NCI-H69 (cell line): ENCODE data around the gene PITPNM2.

ENCODE experiments used
- DNase-seq: peaks from one replicate; lab custom pipeline; 2025; lab: John Stamatoyannopoulos, UW

The PITPNM2 gene

GRCh38 chr12:123143736-123144461, 7.0 kb downstream of the PITPNM2 start:
- DNase-seq: no peak

- peak; percentile 87 for DNase-seq
These were observed 7.8 kb downstream of the PITPNM2 start for GRCh38 chr12:123142921-123143735.

GRCh38 chr12:123142518-123142840, 8.4 kb downstream of the PITPNM2 start:
- no peak for DNase-seq

GRCh38 chr12:123141615-123142517, 9.0 kb downstream of the PITPNM2 start:
- no peak for DNase-seq

- DNase-seq: peak; percentile 25
These were observed 9.9 kb downstream of the PITPNM2 start for GRCh38 chr12:123140676-123141614.

- DNase-seq: peak; percentile 91
These were observed 10.8 kb downstream of the PITPNM2 start for GRCh38 chr12:123139926-123140675.

- no peak for DNase-seq
These were observed 15.2 kb downstream of the PITPNM2 start for GRCh38 chr12:123135688-123136087.

GRCh38 chr12:123134826-123135225, 16.1 kb downstream of the PITPNM2 start:
- DNase-seq: peak; percentile 38

GRCh38 chr12:123134271-123134671, 16.6 kb downstream of the PITPNM2 start:
- DNase-seq: peak; percentile 52

- no peak for DNase-seq
These were observed 17.2 kb downstream of the PITPNM2 start for GRCh38 chr12:123133701-123134100.

GRCh38 chr12:123132951-123133619, 17.8 kb downstream of the PITPNM2 start:
- DNase-seq: peak; percentile 53

GRCh38 chr12:123131879-123132402, 18.9 kb downstream of the PITPNM2 start:
- DNase-seq: peak; percentile 99

- peak; percentile 90 for DNase-seq
These were observed 19.5 kb downstream of the PITPNM2 start for GRCh38 chr12:123131291-123131832.

- no peak for DNase-seq
These were observed 21.3 kb downstream of the PITPNM2 start for GRCh38 chr12:123129621-123130020.

- no peak for DNase-seq
These were observed 23.8 kb downstream of the PITPNM2 start for GRCh38 chr12:123127182-123127495.

GRCh38 chr12:123126294-123127181, 24.4 kb downstream of the PITPNM2 start:
- DNase-seq: no peak

- DNase-seq: no peak
These were observed 28.3 kb downstream of the PITPNM2 start for GRCh38 chr12:123122626-123123025.

GRCh38 chr12:123121670-123122069, 29.2 kb downstream of the PITPNM2 start:
- no peak for DNase-seq
